OCI-LY7 (cell line): ENCODE measurements around the gene RASA4B. TPM values are rescaled to one million over a fixed set of nuclear protein-coding genes. Genes with fewer than 3 reads are reported as not detected.

ENCODE experiments used
- BruUV-seq: library from RNA; stranded (reverse); fragments of 400-500 nt; replicated peaks from 2 replicates; lab custom pipeline; 2021; lab: Mats Ljungman, UMichigan
- CTCF ChIA-PET: fragments of 300-600 bp; sonication (Branson Sonifier 250); formaldehyde crosslinking; loops from one replicate; lab custom pipeline; 2022; ENCODE audit warnings: antibody characterized with exemption; ENCODE audit not compliant: unreplicated experiment; lab: Charles Lee
- POLR2A ChIA-PET: fragments of 300-600 bp; sonication (Branson Sonifier 250); formaldehyde crosslinking; loops from one replicate; lab custom pipeline; 2022; ENCODE audit warnings: antibody characterized with exemption; lab: Charles Lee
- DNase-seq: peaks from one replicate; pipeline ENCODE4 v3.0.0-alpha.2; 2015; ENCODE audit warnings: low spot score
- H2AFZ ChIP-seq: fragments of 200-600 bp; sonication (generic), shearing (Covaris generic); 2 replicates; pipeline ENCODE4 v1.6.1; 2014; ENCODE audit warnings: mild to moderate bottlenecking, antibody characterized with exemption, low read length, moderate library complexity
- H3K27ac ChIP-seq: fragments of 200-600 bp; sonication (generic); 2 replicates; pipeline ENCODE4 v1.5.1; 2014; ENCODE audit warnings: mixed run types, low read depth, mild to moderate bottlenecking, moderate library complexity, low read length, inconsistent platforms; ENCODE audit not compliant: poor library complexity, severe bottlenecking
- H3K36me3 ChIP-seq: fragments of 200-600 bp; sonication (generic); 2 replicates; pipeline ENCODE4 v1.6.1; 2014; ENCODE audit warnings: mild to moderate bottlenecking, antibody characterized with exemption, low read length, moderate library complexity, mixed read lengths; ENCODE audit not compliant: insufficient read depth
- H3K4me1 ChIP-seq: fragments of 200-600 bp; sonication (generic); 2 replicates; pipeline ENCODE4 v1.5.1; 2014; ENCODE audit warnings: mild to moderate bottlenecking, low read length; ENCODE audit not compliant: insufficient read depth, poor library complexity, severe bottlenecking
- H3K4me2 ChIP-seq: fragments of 200-600 bp; sonication (generic); 2 replicates; pipeline ENCODE4 v1.6.1; 2014; ENCODE audit warnings: mild to moderate bottlenecking, low read length
- H3K4me3 ChIP-seq: fragments of 200-600 bp; sonication (generic); 2 replicates; pipeline ENCODE4 v1.5.1; 2014; ENCODE audit warnings: mild to moderate bottlenecking, low read depth, low read length; ENCODE audit not compliant: poor library complexity, severe bottlenecking
- H3K79me2 ChIP-seq: fragments of 200-600 bp; sonication (generic); 2 replicates; pipeline ENCODE4 v1.6.1; 2016; ENCODE audit warnings: low read depth, mild to moderate bottlenecking, low read length, moderate library complexity, mixed read lengths; ENCODE audit not compliant: insufficient read depth
- H3K9me2 ChIP-seq: fragments of 200-600 bp; sonication (generic); 2 replicates; pipeline ENCODE4 v1.6.1; 2016; ENCODE audit warnings: mild to moderate bottlenecking, low read length, mixed read lengths; ENCODE audit not compliant: insufficient read depth
- H3K9me3 ChIP-seq: fragments of 200-600 bp; sonication (generic); 2 replicates; pipeline ENCODE4 v1.6.1; 2014; ENCODE audit warnings: mild to moderate bottlenecking, mixed run types, low read length, mixed read lengths
- H4K20me1 ChIP-seq: fragments of 200-600 bp; sonication (generic); 2 replicates; pipeline ENCODE4 v1.6.1; 2014; ENCODE audit warnings: mild to moderate bottlenecking, antibody characterized with exemption, low read length, moderate library complexity, mixed read lengths; ENCODE audit not compliant: insufficient read depth
- EZH2phosphoT487 ChIP-seq: fragments of 200-600 bp; sonication (generic); IDR thresholded peaks from 2 replicates; pipeline ENCODE4 v1.6.1; 2018; ENCODE audit warnings: low read depth, borderline replicate concordance, mild to moderate bottlenecking, mixed run types, antibody characterized with exemption, low read length, moderate library complexity, mixed read lengths
- intact Hi-C: fragments of 100-400 bp; cut with micrococcal nuclease; formaldehyde crosslinking; loops from one replicate; pipeline ENCODE4 v1.10.0; 2022; ENCODE audit not compliant: unreplicated experiment
- total RNA-seq, 2 experiments: library from RNA; depleted of rRNA in 1 of 2; stranded (reverse); fragments of >200 nt in 1 of 2; shearing (Covaris generic) in 1 of 2; gene quantifications; 2 replicates each; pipeline ENCODE4 v1.2.3, GENCODE V29; 2014 to 2022
- TF ChIP-seq, protein P1 (sequence below): fragments of 200-600 bp; sonication (generic); conservative IDR thresholded peaks from 2 replicates; pipeline ENCODE4 v1.5.1; 2014; ENCODE audit warnings: mild to moderate bottlenecking, antibody characterized with exemption, low read length, moderate library complexity, mixed read lengths

The RASA4B gene
- total RNA-seq, 2 experiments from 2014 or later: 7.2 to 12.8 TPM

DNA sequence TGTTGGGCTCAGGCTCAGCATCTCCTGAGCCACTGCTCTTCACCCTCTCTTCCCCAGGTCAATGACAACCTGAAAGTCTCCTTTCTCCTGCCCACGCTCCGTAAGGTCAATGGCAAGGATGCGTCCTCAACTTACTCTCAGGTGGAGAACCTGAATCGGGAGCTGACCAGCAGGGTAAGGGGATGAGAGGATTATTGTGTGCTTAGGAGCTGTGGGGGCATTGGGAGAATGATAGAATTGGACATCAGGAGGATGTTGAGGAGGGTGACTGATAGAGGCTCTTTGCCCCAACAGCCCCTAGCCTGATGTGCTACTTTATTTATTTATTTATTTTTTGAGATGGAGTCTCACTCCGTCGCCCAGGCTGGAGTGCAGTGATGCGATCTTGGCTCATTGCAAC lies 51.5 kb downstream of the RASA4B start:
- H3K36me3 ChIP-seq: peaks cover 30% of the 10 kb centered on the region
- TF ChIP-seq, protein P1, sequence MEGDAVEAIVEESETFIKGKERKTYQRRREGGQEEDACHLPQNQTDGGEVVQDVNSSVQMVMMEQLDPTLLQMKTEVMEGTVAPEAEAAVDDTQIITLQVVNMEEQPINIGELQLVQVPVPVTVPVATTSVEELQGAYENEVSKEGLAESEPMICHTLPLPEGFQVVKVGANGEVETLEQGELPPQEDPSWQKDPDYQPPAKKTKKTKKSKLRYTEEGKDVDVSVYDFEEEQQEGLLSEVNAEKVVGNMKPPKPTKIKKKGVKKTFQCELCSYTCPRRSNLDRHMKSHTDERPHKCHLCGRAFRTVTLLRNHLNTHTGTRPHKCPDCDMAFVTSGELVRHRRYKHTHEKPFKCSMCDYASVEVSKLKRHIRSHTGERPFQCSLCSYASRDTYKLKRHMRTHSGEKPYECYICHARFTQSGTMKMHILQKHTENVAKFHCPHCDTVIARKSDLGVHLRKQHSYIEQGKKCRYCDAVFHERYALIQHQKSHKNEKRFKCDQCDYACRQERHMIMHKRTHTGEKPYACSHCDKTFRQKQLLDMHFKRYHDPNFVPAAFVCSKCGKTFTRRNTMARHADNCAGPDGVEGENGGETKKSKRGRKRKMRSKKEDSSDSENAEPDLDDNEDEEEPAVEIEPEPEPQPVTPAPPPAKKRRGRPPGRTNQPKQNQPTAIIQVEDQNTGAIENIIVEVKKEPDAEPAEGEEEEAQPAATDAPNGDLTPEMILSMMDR: no peak
- TF ChIP-seq EZH2phosphoT487: no peak
- ChIA-PET CTCF (interaction anchor here (0.6 kb wide), 1 partner anchor 71 kb away, joined by 3 read pairs; no protein-coding TSS in a partner anchor), POLR2A (interaction anchor here (0.6 to 1.5 kb wide), 8 partner anchors 9 to 54 kb away, joined by 3 to 6 read pairs (median 3); no protein-coding TSS in a partner anchor)
- H3K4me2 ChIP-seq: peak overlapping the region; percentile 96
- no peaks in the 10 kb centered on the region for H3K9me2 ChIP-seq
- H3K27ac ChIP-seq: peak overlapping the region; percentile 43
- no peak for DNase-seq
- H3K9me3 ChIP-seq: no peaks in the 10 kb centered on the region
- H3K4me1 ChIP-seq: peaks cover 20% of the 10 kb centered on the region
- no TSS peak for BruUV-seq
- intact Hi-C loops: loop anchor here (5.0 kb wide), 1 partner anchor 179 kb away; the partner anchor contains the start of gene SH2B2
- H2AFZ ChIP-seq: no peak overlapping the region
- H3K4me3 ChIP-seq: peak overlapping the region; percentile 97
- no peaks in the 10 kb centered on the region for H4K20me1 ChIP-seq
- peaks cover 17% of the 10 kb centered on the region; the same call in 1 of the 2 replicates for H3K79me2 ChIP-seq

DNA sequence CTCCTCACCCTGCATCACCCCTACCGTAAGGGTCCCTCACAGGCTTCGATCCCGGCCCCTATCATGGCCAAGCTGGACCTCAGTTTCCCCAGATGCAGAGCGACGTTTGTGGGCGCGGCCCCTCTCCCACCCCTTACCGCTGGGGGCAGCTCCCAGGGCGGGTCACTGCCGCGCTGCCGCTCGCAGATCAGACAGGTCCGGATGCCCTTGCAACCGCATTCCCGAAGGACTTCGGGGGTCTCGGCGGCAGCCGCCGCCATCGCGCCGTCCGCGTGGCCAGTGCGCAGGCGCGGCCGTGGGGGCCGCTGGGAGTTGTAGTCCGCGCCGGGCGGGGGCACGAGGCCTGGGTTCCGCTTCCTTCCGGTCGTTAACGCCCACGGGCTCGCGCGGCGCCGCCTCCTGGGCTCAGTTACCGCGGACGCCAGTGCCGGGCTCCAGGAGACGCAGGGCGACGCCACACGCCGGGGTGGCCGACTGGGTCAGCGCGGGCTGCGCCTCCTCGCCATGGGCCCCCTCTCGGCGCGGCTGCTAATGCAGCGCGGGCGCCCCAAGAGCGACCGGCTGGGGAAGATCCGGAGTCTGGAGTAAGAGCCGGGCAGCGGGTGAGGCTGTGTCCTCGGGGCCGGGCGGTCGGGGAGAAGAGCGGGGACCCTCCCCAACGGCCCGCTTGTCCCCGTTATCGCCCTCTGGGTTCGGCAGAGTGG lies 52.8 kb downstream of the RASA4B start, which contains the start of the genes ALKBH4 and LRWD1:
Gene ALKBH4, minus strand, starts transcription at position 287 of the 704 bp plus-strand sequence. Its CDS starts 27 bp downstream, at position 260.
Gene LRWD1, plus strand, starts transcription at position 408 of the 704 bp plus-strand sequence. Its CDS starts 97 bp downstream, at position 505.
- POLR2A ChIA-PET: interaction anchor here (0.8 to 1.6 kb wide), 5 partner anchors 9 to 55 kb away, joined by 3 to 4 read pairs (median 4); no protein-coding TSS in a partner anchor
- peak within 1 kb of the TSS; percentile 97 for H3K4me3 ChIP-seq
- no TSS peak for BruUV-seq
- peaks cover 20% of the 10 kb centered on the region for H3K4me1 ChIP-seq
- H3K36me3 ChIP-seq: peaks cover 20% of the 10 kb centered on the region
- H3K9me3 ChIP-seq: no peaks in the 10 kb centered on the region
- peak within 1 kb of the TSS; percentile 96 for H3K4me2 ChIP-seq
- peak; percentile 95 for DNase-seq
- peak within 1 kb of the TSS; percentile 43 for H3K27ac ChIP-seq
- no peaks in the 10 kb centered on the region for H4K20me1 ChIP-seq
- intact Hi-C loops: loop anchor here (2.0 to 5.0 kb wide), 2 partner anchors 60 to 177 kb away; partner anchors contain the start of gene SH2B2
- no peaks in the 10 kb centered on the region for H3K9me2 ChIP-seq
- peaks cover 17% of the 10 kb centered on the region; the same call in 1 of the 2 replicates for H3K79me2 ChIP-seq
- TF ChIP-seq, protein P1: 0 out of 2 replicates have a peak, but pooled peaks have one; percentile 36
- no peak for TF ChIP-seq EZH2phosphoT487
- CTCF ChIA-PET: interaction anchor here (0.6 kb wide), 1 partner anchor 161 kb away, joined by 3 read pairs; no protein-coding TSS in a partner anchor
- peak within 1 kb of the TSS; percentile 93 for H2AFZ ChIP-seq
